NCI-H526 (cell line): ENCODE measurements around the gene EGR4.
"Not testable (repeated sequence)": the region's sequence is repeated elsewhere in the genome, so short reads cannot be mapped to it uniquely, and the experiment has no call there.

Experiments
- DNase-seq, 2 experiments: peaks; one replicate each; lab custom pipeline; 2025; lab: John Stamatoyannopoulos, UW

The EGR4 gene

DNA sequence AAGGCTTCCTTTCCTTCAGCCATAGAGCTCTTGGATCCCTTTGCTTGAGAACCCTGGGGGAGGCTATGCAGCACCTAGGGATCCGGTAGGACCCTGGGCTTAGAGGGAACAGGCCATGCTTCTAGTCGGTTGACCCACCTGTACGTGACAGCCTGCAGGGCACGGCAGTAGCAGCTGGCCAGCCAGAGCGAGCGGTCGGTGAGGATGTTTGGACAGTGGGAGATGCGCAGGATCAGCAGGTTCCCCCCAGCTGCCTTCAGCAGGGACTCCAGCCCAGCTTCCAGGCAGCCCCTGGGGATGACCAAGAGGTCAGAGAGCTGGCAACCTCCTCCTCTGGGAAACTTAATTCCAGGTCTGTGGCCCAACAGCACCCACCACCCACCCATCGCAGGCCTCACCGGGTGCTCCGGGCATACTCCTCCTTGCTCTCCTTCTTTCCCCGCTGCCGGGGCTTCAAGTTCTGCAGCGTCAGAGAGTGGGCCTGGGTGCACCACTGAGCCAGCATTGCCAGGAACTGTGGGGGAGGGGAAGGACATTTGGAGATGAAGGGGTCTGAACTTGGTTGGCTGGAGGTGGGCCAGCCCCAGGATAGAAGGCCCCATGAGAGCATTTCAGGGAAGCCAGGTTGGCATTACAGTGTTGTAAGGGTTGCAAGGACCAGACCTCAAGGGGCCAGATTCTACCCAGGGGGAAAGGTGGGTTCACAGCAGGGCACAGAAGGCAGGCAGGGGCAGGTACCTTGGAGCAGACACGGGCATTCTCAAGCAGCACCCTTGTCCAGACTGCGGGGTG is 29.6 kb downstream of the EGR4 start:
- DNase-seq: no peak

DNA sequence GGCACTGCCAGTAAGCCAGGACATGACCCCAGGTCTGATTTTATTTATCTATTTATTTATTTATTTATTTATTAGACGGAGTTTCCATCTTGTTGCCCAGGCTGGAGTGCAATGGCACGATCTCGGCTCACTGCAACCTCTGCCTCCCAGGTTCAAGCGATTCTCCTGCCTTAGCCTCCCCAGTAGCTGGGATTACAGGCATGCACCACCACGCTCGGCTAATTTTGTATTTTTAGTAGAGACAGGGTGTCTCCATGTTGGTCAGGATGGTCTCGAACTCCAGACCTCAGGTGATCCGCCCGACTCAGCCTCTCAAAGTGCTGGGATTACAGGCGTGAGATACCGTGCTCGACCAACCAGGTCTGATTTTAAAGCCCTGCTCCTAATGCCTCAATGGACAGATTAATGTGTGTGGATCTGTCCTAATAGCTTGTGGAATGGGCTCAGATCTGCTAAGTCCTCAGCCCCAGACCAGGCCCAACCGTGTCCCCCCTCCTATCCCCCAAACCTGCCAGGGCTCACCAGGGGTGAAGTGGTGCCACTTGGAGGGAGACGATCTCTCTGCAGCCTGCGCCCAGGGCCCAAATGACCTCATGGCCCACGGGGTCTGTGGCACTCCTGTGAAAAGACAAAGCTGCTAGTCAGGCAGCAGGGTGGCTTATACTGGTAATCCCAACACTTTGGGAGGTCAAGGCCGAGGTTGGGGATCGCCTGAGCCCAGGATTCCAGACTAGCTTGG is 30.5 kb downstream of the EGR4 start:
- DNase-seq: not testable (repeated sequence)

DNA sequence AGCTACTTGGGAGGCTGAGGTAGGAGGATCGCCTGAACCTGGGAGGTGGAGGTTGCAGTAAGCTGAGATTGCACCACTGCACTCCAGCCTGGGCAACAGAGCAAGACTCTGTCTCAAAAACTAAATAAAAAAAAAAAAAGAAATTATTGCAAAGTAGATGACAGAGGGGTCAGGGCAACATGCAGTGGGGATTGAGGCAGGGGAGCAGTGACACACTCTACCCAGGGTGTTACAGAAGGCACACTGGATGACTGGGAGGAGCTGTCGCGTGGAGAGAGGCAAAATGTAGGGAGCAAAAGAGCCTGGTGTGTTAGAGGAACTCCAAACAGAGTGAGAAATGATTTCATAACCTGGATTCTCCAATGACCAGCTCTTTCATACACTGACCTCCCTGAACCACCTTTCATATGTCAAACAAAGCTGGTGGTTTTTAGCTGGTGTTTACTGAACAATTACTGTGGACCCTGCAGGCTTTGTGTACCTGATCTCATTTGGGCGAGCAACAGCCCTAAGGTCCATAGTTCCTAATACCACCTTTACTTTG is 31.2 kb downstream of the EGR4 start:
- DNase-seq: no peak

DNA sequence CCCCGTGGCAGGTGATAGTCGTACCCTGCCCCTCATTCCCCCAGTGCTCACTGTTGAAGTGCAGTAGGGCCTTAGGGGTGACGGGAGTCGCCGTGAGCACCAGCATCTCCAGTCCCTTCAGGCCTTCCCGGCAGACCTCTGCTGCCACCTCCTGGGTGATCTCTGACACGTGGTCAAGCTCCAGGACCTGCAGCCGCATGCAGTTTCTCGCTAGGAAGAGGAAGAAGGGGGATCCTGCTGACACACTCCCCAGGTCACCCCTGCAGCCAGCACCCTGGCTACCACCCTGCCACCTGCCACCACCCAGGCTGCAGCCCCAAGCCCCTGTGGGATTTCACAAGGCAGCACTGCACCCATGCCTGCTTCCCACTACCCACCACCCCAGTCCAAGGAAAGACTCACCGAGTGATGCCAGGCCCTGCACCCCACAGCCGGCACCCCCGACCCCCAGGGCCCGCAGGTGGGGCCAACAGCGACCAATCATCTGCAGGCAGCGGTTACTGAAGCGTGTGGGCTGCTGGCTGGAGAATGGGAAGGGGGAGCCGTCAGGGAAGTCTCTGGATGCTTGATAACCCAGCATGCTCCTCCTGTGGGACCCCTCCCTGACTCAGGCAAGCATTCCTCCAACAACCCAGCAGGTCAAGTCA is 32.9 kb downstream of the EGR4 start:
- peak in 1 of 2 experiments; percentile 38 for DNase-seq

DNA sequence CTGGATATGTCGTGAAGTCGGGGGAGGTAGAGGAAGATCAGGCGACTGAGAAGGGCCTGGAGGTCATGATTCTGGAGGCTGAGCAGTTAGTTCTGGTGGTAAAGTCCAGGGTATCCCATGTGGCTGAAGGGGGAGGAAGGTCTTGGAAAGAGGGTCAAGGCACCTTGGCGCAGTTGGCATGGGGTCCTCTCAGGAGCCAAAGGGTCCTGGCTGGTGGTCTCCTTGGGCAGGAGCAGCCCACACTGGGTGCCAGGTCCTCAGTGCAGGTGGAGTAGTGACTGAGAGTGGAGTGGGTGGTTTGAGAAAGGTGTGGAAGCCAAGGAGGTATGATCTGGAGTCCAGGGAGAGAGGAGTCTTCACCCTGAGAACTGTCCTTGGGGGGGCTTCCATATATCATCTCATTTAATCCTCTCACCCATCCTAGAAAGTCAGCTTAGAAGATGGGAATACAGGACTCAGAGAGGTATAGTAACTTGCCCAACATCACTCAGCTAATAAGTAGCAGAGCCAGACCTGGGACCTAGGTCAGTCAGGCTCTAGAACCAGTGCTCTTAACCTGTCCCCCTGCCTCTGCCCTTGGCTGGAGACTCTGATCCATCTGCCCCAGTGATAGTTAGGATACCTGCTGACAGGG is 33.5 kb downstream of the EGR4 start:
- no peak for DNase-seq

- DNase-seq: no peak
Measured at GRCh38 chr2:73259276-73259675, 34.1 kb downstream of the EGR4 start.

- DNase-seq: no peak
Measured at GRCh38 chr2:73258913-73259215, 34.5 kb downstream of the EGR4 start.

DNA sequence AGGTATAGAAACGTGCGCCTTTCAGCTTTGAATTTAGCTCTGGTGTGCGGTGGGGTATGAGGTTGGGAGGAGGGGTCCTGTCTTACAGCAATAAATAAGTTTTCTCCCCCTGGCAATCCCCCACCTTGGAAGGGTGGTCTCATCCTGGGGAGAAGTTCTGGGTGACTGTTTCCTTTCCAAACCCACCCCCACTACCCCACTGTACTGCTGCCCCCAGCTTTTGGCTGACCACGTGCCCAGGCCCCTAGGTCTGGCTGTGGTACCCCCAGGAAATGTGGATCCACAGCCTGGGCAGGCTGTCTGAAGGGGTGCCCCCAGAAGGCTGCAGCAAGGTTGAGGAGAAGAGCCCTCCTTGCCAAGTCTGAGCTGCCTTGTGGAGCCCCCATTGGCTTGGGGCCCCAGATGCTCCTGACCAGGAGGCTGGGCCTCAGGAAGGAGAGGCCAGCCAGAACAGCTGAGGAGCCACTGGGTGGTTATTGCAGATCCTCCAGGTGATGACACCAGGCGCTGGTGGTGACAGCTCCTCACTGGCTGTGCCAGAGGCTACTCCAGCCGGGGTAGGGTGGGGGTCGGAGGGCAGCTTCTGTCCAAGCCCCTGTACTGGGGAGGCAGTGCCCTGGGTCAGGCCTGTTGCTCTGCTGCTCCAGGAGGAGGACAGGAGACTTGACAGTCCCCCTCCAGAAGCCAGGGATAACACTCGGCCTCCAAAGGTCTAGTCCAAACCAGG is 35.0 kb downstream of the EGR4 start:
- DNase-seq: no peak

GRCh38 chr2:73257425-73258125 is 35.8 kb downstream of the EGR4 start:
- DNase-seq: no peak

DNA sequence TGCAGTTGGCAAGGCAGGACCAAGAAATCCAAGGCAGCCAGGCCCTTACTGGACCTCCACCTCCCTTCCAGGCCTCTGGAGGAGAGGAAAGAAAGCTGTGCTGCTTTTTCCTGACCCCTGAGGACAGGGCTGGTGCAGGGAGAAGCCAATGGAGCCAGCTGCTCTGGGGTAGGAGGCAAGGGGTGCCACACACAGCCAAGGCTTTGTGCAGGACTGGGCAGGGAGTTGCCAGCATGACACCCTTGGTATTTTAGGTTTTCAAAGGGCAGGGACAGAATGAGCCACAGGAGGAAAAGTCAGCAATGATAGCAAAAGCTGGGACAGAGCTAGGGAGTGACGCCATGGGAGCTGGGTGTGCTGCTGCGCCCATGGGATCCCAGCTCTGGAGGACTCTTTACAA is 36.3 kb downstream of the EGR4 start:
- DNase-seq: no peak

- no peak for DNase-seq
Measured at GRCh38 chr2:73256618-73256922, 36.8 kb downstream of the EGR4 start.

DNA sequence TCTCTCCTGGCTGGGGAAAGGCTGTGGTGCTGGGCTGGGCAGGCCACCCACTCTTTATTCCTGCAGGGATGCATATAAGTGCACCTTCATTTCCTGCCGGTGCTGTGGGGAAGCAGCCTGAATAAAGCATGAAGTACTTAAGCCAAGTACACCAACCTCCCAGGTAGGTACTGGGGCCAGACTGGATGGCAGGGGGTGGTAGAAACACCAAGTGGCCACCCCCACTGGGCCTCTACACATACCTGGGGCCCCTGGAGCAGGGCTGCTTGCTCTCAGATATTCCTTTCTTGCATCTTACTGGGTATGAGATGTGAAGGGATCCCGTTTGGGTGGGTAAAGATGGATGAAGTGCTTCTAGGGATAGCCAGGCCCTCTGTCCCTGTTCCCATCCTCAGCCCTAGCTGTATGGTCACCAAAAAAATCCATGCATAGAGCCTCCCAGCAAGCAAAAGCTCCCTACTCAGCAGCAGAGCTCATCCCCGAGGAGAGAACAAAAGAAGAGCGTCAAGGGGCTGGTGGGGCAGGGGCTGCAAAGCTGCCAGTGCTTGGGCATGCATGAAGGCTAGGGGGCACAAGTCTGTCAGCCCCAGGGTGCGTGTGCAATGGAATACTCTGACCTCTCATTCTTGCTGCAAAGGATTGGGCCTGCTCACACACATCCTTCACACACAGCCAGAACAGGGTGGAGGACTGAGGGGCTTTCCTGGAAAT is 37.3 kb downstream of the EGR4 start:
- DNase-seq: no peak

DNA sequence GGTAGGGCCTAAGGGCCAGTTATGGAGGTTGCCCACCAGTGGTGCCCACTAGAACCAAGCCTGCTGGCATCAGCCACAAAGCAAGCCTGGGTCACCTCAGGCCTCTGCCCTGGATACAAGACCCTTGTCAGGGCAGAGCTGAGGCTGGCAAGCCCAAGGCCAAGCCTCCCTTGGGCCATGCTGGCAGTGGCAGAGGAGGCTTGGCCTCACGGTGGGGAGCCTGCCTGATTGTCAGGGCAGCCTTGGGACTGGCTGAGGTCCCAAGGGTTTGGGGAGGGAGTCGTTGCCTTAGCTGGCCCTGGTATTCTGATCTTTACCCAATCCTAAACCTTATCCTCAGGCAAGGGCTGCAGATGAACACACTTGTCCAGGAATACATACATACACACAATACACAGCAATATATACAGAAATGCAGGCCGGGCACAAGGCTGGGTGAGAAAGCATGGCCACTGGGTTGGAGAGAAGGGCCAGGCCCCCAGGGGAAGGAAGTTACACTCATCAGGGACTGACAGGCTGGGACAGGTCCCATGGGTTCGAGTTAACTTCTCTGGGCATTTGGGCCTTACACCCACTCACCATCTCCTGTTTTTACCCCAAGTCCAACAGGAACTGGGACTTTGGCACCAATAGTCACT is 38.2 kb downstream of the EGR4 start:
- no peak for DNase-seq

DNA sequence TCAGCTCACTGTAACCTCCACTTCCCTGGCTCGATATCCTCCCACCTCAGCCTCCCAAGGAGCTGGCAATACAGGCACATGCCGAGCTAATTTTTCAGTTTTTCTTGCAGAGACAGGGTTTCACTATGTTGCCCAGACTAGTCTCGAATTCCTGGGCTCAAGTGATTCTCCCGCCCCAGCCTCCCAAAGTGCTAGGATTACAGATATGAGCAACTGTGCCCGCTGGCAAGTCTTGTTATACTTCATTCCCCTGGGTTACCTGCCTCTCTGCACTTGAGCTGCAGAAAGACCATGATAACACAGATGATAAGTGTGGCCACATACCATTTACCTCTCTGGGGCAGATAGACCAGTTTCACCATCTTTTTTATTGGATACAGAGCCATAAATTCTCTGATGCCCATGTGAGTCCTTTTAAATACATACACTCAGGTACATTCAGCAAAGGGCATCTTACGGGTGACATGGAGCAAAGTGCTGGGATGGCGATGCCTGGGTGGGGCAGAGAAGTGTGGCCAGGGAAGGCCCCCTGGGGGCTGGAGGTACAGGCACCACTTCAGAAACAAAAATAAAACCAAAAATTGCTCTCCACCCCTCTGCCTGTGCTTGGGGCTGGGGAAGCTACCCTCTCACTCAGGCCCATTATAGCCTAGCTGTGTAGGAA is 38.9 kb downstream of the EGR4 start:
- no peak for DNase-seq

GRCh38 chr2:73253901-73254300 is 39.4 kb downstream of the EGR4 start:
- no peak for DNase-seq

DNA sequence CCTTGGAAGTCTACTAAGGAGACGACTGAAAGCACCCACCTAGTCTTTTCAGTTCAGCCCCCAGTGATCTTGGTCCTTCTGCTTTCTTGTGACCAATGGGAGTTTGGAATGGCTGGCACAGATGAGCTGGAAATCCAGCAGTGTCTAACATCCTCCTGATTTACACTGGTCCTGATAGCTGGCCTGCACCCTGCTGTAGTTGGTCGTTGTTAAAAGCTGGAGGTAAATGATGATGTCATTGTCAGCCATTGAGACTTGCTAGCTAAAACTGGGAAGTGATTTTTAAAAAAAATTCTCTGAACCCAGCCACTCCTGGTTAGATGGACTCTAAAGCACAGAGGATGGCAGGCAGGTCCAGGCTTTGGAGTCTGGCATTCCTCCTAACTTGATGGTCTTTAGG is 39.9 kb downstream of the EGR4 start:
- DNase-seq: no peak

DNA sequence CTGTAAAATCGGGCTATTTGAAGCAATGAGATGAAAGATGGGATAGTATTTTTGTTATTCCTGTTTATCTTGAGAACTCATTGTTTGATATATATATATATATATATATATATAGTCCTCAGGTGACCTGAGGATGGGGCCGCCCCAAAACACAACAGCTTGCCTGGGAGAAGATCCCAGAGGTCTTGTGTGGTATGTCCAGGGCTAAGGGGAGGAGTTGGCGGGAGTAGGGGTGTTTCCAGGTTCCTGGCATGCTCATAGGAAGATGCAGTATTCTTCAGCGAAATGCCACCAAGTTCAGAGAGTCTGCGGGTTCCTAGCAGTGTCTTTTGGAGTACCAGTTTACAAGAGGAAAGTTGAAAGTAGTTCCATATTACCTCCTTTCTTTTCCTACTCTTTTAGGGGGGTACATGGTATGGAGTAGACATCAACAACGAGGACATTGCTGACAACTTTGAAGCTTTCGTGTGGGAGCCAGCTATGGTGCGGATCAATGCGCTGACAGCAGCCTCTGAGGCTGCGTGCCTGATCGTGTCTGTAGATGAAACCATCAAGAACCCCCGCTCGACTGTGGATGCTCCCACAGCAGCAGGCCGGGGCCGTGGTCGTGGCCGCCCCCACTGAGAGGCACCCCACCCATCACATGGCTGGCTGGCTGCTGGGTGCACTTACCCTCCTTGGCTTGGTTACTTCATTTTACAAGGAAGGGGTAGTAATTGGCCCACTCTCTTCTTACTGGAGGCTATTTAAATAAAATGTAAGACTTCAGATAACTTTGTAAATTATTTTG is 40.9 kb downstream of the EGR4 start:
- DNase-seq: no peak

DNA sequence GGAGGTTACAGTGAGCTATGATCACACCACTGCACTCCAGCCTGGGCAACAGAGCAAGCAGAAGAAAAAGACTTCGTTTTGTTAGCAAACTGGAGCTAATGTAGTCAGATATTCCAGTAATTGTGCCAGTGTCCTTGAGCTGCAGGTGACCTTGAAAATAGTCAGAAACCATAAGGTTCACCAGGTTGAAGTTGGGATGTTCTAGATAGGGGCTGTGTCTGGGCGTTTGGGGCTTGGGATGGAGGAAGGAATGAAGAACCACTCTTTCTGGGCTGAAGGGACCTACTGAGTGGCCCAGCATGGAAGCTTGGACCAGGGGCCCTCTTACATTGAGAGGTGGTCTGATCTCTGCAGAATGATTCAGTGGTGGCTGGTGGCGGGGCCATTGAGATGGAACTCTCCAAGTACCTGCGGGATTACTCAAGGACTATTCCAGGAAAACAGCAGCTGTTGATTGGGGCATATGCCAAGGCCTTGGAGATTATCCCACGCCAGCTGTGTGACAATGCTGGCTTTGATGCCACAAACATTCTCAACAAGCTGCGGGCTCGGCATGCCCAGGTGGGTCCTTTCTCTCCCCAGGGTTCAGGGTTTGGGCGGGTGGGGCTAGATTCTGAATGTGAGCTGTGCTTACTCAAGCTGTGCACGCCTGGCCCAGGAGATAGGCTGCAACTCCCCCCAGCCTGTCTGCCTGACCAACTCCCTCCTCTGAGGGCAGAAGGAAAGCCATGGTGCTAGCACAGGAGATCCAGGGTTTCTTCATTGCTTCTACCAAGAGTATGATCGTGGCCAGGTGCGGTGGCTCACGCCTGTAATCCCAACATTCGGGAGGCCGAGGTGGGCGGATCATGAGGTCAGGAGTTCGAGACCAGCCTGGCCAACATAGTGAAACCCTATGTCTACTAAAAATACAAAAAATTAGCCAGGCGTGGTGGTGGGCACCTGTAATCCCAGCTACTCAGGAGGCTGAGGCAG is 42.2 kb downstream of the EGR4 start:
- DNase-seq: no peak
